Mammary epithelial cell (primary cell): ENCODE data around the gene SLC25A51.

Experiments
- CTCF ChIP-seq, 2 donors: IDR thresholded peaks in 1 of 2; conservative IDR thresholded peaks in 1 of 2; 2 replicates each; pipeline ENCODE4 v1.5.1; 2011 to 2012; ENCODE audit warnings: inconsistent platforms in 2 of 2, low read length in 2 of 2, mild to moderate bottlenecking in 2 of 2, control low read depth in 1 of 2, low read depth in 1 of 2; ENCODE audit not compliant: insufficient read depth in 1 of 2; ENCODE audit errors: extremely low read depth in 1 of 2
- EZH2 ChIP-seq: IDR thresholded peaks from 2 replicates; pipeline ENCODE4 v1.6.1; 2012; ENCODE audit warnings: low read length, inconsistent platforms, borderline replicate concordance

- TF ChIP-seq CTCF (conservative IDR thresholded peaks at IDR 0.05 in 1 of 2, IDR thresholded peaks at IDR 0.05 in 1 of 2; ENCODE audit: extremely low read depth in 1 of 2, insufficient read depth in 1 of 2, low read depth in 1 of 2, low read length in 2 of 2) (no peak), EZH2 (no peak)
These were observed 661 bp upstream of the SLC25A51 start for GRCh38 chr9:37904445-37905130.
